Raji (cell line): ENCODE measurements around the gene FAM53A.

Source experiments
- POLR2A ChIP-seq: IDR thresholded peaks from 2 replicates; pipeline ENCODE4 v1.6.1; 2011; ENCODE audit warnings: low read depth, low read length, control low read depth; ENCODE audit not compliant: insufficient read depth

FAM53A gene

DNA sequence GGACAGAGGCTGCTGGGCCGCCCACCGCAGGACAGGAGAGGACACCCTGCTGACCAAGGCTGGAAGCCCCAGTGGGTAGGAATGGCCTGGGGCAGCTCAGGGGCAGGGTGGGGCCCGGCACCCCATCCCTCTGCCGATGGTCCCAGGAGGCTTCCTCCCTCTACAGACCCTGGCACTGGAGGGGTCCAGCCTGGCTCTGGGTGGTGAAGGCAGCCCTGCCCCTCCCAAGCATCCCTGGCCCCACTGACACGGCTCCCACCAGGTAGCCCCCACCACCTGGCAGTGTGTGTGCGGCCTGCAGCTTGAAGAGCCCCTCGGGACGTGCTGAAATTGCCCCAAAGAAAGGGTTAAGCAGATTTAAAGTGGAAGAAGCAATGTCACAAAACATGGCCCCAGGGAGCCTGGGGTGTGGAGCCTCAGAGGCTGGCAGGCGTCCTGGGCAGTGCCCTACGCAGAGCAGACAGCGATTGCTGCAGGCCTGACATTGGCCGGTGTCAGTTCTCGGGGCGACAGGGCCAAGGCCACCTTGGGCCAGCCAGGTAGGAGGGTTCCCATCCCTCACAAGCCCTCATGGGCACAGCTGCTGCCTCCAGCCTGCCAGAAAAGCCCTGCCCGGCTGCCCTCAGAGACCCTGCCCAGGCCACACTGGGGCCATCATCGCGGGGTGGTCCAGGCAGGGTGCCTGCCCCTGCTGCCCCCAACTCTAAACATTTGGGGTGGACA, 80.5 kb downstream of the FAM53A start:
- no peak for TF ChIP-seq POLR2A

DNA sequence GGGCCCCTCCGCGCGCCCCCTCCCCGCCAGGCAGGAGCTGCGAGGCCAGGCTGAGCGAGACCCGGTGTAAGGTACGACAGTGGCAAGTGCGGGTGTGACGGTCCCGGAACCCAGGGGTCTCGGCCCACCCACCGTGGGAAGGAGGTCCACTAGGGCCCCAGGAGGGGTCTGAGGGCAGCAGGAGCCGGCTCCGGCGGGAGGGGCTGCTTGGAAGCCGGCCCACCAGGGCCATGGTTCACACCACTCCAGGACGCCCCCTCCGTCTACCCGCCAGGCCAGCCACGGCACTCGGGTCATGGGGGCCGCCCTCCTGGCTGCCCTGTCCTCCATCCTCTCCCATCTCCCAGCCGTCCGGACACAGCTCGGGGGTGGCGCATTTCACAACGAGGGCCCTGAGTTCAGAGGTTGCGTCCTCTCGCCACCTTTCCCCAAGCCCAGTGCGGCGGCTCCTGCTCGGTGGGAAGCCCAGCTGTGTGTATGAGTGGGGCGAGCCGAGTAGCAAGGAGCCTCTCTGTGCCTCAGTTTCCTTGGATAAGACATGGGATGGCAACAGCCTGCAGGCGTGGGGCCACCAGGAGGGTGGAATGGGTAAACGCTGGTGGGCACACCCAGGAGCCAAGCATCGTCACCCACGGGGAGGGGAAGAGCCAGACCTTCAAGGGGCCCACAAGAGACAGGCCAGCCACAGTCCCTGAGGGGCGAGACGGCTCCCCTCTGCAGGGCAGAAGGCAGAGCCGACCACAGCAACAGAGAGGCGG, 81.3 kb downstream of the FAM53A start:
- no peak for TF ChIP-seq POLR2A

DNA sequence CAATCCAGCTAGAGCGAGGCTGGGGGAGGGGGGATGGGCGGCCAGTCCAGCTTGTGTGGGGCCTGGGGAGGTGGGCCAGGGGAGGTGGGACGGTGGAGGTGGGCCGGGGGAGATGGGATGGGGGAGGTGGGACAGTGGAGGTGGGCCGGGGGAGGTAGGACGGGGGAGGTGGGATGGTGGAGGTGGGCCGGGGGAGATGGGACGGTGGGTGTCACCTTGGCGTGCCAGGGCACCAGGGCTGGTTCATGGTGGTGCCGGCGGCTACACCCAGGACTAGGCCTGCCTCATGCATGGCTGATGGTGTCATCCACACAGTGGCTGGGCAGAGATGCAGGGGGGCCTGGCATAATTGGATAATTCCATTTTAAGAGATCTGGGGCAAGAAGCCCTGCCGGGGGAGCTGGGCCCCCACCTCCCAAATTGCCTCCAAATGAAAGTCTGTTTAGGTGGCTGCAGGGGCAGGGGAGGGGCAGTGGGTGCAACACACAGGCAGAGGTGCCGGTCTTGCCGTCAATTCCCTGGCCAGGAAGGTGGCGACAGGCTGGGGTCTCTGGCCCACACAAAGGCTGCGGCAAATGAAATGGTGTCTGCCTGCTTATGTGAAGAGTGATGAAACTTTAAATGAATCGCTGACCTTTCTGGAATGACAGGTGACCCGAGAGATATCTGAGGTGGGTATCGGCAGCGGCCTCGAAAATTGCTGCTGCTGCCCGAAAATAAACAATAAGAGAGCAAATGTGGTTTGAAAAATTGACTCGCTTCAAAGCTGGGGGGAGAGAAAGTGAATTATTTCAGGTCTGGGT, 82.1 kb downstream of the FAM53A start:
- no peak for TF ChIP-seq POLR2A

DNA sequence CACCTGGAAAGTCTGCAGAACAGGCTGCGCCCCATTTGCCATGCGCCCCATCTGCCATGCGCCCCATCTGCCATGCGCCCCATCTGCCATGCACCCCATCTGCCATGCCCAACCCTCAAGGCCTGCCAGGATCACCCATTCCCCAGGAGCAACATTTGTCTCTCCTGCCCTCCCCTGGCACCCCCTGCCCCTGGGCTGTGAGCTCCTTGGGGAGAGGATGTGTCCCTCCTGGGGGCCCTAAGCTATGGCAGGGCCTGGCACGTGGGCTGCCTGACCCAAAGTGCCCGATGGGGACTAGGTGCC, 82.6 kb downstream of the FAM53A start:
- no peak for TF ChIP-seq POLR2A

DNA sequence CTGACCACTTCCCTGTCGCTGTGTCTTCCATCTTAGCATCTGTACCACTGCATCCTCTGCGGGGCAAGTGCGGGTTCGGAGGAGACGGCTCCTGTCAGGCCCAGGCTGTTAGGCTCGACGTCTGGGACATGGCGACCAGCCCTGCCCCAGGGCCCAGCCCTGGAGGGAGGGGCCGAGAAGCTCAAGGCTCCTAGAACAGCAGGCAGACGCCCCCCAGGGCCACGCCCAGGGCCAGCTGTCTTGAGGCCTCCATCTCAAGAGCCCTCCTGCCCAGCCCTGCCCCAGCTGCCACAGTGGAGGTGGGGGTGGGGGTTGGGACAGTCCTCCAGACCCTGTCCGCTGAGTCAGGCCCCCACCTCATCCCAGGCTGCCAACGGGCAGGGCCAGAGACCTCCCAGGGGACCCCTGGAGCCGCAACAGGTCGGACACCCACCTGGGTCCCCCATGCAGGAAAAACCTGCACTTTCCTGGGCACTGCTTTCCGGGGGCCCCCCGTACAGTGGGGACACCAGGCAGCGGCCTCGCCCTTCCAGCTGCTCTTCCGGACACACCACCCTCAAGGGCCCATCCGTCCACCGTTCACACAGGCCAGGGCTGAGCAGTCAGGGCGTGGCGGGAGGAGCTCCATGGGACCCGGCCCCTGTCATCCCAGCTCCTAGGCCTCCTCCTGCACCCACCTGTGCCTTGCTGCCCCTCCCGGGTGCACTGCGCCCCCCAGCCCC, 83.1 kb downstream of the FAM53A start:
- no peak for TF ChIP-seq POLR2A

DNA sequence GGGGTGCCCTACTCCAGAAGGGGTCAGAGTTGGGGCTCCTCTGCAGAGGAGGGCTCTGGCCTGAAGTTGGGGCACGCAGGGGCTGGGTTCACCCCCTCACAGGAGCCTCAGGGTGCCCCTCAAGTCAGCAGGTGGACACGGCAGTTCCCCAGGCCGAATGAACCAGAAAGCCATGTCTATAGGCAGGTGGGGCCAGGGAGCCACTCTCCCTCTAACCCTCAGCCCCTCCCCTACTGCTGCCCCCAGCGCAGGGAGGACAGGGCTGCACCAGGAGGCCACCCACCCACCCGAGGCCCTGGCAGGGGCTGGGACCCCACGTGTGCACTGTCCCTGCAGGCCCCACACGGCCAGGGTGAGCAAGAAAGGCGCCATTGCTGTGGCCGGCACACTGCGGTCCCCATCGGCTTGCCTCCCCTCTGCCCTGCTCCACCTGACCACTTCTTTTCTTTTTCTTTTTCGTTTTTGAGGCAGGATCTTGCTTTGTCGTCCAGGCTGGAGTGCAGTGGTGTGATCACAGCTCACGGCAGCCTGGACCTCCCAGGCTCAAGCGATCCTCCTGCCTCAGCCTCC, 83.8 kb downstream of the FAM53A start:
- no peak for TF ChIP-seq POLR2A

DNA sequence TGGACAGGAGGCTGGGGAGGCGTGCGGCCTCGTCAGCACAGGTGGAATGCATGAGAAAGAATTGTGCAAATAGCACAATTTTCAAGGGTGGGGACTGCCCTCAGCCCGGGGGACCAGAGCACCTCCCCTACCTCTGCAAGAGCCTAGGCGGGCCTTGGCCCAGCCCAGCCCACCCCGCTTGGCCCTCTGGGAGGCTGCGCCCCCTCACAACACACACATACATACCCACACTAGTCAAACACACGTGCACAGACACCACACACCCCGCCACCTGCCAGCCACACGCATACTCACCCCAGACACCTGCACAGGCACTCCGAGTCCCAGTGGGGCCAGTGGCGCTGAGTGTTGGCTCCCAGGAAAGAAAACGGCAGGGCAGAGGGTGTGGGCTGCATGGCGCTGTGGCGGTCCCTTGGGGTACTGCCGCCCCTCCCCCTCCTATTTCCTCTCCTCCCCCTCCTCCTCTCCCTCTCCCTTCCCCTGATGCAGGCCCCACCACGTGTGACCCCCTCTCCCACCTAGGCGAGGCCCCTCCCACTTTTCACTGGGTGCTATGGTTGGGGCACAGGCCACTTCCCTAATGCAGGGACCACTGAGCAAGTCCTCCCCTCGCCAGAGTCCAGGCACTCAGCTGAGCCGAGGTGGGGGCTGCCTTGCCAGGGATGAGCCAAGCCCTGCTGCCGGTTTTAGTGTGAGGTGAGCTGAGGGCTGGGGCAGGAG, 84.5 kb downstream of the FAM53A start:
- TF ChIP-seq POLR2A: no peak

DNA sequence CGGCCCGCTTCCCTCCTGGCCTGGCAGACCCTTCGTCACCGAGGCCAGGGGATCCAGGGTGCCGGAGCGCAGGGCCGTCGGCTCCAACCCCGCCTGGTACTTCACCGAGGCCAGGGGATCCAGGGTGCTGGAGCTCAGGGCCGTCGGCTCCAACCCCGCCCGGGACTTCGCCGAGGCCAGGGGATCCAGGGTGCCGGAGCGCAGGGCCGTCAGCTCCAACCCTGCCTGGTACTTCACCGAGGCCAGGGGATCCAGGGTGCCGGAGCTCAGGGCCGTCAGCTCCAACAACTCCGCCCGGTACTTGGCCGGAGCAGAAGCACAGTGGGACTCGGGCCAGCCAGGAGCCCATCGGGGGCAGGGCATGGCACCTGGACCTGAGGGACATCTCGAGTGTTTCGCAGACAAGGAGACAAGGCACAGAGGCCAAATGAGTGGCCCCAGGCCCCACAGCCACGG, 85.1 kb downstream of the FAM53A start:
- TF ChIP-seq POLR2A: no peak

DNA sequence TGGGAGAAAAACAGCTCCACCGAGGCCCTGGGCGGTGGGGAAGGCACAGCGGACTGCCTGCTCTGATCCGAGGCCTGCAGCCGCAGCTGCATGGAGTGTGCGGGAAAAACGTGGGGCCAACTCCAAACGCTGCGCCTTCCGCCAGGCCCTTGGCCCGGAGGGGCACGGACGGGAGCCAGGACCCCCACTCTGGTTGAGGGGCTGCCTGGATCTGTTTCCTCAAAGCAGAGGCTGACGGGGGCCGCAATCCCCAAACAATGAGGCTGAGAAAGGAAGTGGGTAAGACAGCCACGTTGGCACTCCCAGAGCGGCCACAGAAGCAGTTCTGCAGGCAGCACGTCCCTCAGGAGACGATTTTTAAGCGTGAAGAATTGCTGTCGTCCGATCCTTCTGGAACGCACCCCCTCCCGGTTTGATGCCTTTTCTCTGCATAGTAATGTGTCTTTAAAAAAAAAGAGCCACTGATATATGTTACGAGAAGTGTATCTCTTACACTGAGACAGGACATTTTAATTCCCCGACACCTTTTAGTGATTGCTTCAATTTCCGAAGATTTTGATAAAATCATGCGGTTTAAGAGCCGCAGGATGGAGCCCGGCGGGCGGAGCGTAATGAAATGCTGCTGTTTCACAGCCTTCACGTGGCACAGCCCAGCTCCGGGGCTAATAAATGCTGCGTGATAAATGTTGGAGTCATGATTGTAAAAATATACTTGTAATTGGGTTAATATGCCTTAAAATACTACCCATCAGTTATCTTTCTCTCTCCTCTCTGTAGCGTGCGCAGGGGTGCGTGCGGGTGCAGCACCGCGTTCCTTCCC, 85.7 kb downstream of the FAM53A start:
- TF ChIP-seq POLR2A: no peak

DNA sequence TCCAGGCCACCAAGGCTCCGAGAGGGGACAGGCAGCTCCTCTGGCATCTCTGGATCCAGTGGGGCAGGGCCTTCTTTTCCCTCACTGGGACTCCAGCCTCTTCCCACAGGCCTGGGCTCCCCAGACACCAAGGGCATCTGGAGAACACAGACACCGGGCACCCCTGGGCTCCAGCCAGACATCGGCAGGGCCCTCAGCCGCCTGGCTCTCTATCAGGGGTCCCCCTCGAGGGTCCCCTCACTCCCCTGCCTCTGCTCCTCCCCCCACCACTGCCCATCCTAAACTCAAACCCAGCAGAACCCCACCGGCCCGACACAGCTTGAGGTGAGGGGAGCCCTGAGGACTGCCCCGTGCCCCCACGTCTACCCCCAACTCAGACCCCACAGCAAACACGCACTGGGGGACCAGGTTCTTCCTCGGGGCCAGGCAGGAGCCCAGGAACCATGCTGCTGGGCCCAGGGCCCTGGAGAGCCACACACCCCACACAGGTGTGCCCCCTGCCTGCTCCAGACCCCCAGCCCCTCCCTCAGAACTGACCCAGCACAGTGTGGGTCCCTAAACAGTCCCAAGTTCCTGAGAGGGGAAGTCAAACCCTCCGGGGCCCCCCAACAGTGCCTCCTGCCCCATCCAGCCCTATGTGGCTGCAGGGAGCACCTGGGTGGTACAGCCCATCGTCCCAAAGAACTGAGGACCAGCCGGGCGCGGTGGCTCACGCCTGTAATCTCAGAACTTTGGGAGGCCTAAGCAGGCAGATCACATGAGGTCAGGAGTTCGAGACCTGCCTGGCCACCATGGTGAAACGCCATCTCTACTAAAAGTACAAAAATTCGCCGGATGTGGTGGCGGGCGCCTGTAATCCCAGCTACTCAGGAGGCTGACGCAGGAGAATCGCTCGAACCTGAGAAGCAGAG, 86.8 kb downstream of the FAM53A start:
- TF ChIP-seq POLR2A: no peak

DNA sequence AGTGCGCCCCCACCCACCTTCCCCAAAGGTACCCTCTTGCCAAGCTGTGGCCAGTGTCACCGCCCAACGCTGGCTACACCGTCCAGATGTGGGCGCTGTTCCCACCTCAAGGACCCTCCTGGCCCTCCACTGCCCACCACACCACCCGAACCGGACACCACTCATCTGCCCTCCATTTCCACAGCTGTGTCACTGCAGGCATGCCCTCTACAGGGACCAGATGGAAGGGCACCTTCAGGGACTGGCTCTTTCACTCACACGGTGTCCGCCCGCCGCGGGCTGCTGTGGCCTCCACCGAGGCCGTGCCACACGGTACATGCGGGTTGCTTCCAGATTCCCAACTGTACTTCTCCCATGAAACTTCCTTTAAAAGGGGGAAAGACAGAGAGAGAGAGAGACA, 87.7 kb downstream of the FAM53A start:
- no peak for TF ChIP-seq POLR2A

DNA sequence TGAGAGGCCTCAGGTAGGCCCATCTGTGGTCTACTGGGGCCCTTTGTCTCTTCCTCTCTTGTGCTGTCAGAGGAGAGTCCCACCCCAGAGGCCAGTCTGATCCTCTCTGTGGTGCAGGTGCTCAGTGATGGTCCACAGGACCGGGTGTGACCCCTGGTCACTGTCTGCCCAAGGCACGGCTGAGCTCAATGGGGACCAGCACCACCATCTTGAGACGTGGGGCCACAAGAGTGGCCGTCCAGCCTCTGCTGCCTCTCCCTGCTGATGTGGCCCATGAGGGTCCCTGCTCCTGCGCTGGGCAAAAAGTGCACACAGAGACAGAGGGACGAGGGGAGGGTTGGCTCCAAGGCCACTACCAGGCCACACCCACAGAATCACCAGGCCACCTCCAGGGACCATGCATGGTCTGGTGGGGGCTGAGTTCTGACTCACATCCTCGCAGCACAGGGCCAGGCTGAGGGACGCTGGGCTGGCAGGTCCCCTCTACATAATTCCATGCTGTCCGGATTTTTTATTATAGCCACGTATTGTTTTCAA, 88.3 kb downstream of the FAM53A start:
- no peak for TF ChIP-seq POLR2A
